Liver (tissue), 3 donors: ENCODE results near the gene CACFD1.

Source experiments
- CTCF ChIP-seq: fragments of 150-350 bp; IDR thresholded peaks from 2 replicates; pipeline ENCODE4 v1.5.1; 2017; ENCODE audit warnings: improper control_type of control experiment, low read depth, low read length; ENCODE audit not compliant: missing input control
- EGR1 ChIP-seq, 2 donors: IDR thresholded peaks; 2 replicates each; pipeline ENCODE4 v1.6.1; 2016 to 2018; ENCODE audit warnings: antibody characterized with exemption in 2 of 2, low read depth in 2 of 2
- GABPA ChIP-seq, 2 donors: IDR thresholded peaks in 1 of 2; conservative IDR thresholded peaks in 1 of 2; 2 replicates each; pipeline ENCODE4 v1.6.1; 2016; ENCODE audit warnings: antibody characterized with exemption in 2 of 2, mild to moderate bottlenecking in 1 of 2, moderate library complexity in 1 of 2
- HNF4A ChIP-seq, 2 donors: conservative IDR thresholded peaks; 2 replicates each; pipeline ENCODE4 v1.6.1; 2016; ENCODE audit warnings: antibody characterized with exemption in 2 of 2, mild to moderate bottlenecking in 2 of 2
- HNF4G ChIP-seq: IDR thresholded peaks from 2 replicates; pipeline ENCODE4 v1.6.1; 2016; ENCODE audit warnings: antibody characterized with exemption
- JUND ChIP-seq, 2 donors: IDR thresholded peaks; 2 replicates each; pipeline ENCODE4 v1.6.1; 2016; ENCODE audit warnings: antibody characterized with exemption in 2 of 2
- MAX ChIP-seq: IDR thresholded peaks from 2 replicates; pipeline ENCODE4 v1.6.1; 2016; ENCODE audit warnings: antibody characterized with exemption
- RAD21 ChIP-seq, 2 donors: IDR thresholded peaks; 2 replicates each; pipeline ENCODE4 v1.6.1; 2016; ENCODE audit warnings: antibody characterized with exemption in 2 of 2, mild to moderate bottlenecking in 2 of 2
- REST ChIP-seq: IDR thresholded peaks from 2 replicates; pipeline ENCODE4 v1.6.1; 2016; ENCODE audit warnings: antibody characterized with exemption, mild to moderate bottlenecking
- SP1 ChIP-seq: IDR thresholded peaks from 2 replicates; pipeline ENCODE4 v1.6.1; 2018; ENCODE audit warnings: antibody characterized with exemption, mild to moderate bottlenecking
- TAF1 ChIP-seq: conservative IDR thresholded peaks from 2 replicates; pipeline ENCODE4 v1.6.1; 2016; ENCODE audit warnings: antibody characterized with exemption, mild to moderate bottlenecking
- YY1 ChIP-seq: IDR thresholded peaks from 2 replicates; pipeline ENCODE4 v1.6.1; 2016; ENCODE audit warnings: antibody characterized with exemption, mild to moderate bottlenecking
- ZBTB33 ChIP-seq: IDR thresholded peaks from 2 replicates; pipeline ENCODE4 v1.6.1; 2016; ENCODE audit warnings: antibody characterized with exemption
- donor health status: healthy.
- donor health status: healthy.

- TF ChIP-seq CTCF (no peak), REST (no peak), TAF1 (no peak), ZBTB33 (no peak), MAX (no peak), HNF4A (conservative IDR thresholded peaks at IDR 0.05) (no peak), JUND (IDR thresholded peaks at IDR 0.05) (no peak), YY1 (no peak), EGR1 (IDR thresholded peaks at IDR 0.05; ENCODE audit: low read depth in 2 of 2) (no peak), HNF4G (no peak), GABPA (IDR thresholded peaks at IDR 0.05 in 1 of 2, conservative IDR thresholded peaks at IDR 0.05 in 1 of 2) (no peak), SP1 (no peak), RAD21 (IDR thresholded peaks at IDR 0.05) (no peak)
Observed at GRCh38 chr9:133519693-133520092, 59.9 kb downstream of the CACFD1 start.
